ENCODE results near the gene NCOA4. TPM values are rescaled to one million over a fixed set of nuclear protein-coding genes. Genes with fewer than 3 reads are reported as not detected.

Gene NCOA4
- total and polyA plus RNA-seq, 2 of the 8 experiments (the other 6 are each of a cell fraction or from before 2014, with no cell fraction given) = 28.9 to 65.2 TPM

DNA sequence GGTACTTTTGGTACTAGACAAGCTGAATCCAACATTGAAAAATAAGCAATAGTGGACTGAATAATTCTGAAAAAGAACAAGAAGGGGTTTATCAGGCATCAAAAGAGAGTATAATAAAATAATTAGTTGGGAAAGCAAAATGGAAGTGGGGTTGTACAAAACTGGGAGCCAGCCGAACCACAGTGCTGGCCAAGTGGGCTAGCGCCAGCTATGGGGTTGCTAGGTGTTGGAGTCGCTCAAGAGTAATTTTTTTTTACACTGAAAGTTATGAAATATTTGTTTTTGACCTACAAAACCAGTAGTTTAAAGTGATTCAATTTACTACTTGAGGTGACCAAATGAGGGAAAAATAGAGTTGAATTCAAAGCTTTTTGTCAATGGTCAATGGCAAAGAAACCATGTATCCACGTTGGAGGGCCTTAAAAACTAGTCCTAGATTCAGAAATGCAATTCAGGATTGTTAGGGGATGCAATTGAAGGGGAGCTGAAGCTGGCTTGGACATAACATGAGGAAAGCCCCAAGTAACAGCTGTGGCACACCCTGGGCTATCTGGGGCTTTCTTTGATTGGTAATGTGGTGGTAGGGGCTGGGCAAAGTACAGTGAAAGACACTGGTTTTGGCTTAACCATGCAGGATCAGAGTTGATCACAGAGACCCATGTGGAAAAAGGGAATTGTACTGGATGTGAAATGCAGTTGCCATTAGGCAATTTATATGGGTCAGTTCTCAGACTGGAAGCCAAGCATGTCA, 43.9 kb upstream of the NCOA4 start:
- Histone ChIP-seq H3K27me3 (replicated peaks in 1 of 4; ENCODE audit: control insufficient read depth in 3 of 4, extremely low read depth in 1 of 4, insufficient read depth in 3 of 4, low read length in 3 of 4) (no peaks in the 10 kb centered on the region), H3K4me3 (ENCODE audit: extremely low read depth in 1 of 4, insufficient read depth in 2 of 4, low read depth in 3 of 4, low read length in 4 of 4) (no peak overlapping the region), H3K4ac (replicated peaks; ENCODE audit: insufficient read length, low read depth, low read length) (no peak overlapping the region), H2BK15ac (ENCODE audit: low read length) (no peak overlapping the region), H3K4me2 (ENCODE audit: insufficient read depth in 1 of 2, low read depth in 2 of 2, low read length in 2 of 2) (no peak overlapping the region), H4K8ac (ENCODE audit: extremely low read depth, insufficient read depth, low read length) (no peak overlapping the region; the same call in 1 of the 2 replicates), H3K56ac (replicated peaks; ENCODE audit: insufficient read length, low read depth, low read length) (no peak overlapping the region), H3K23ac (ENCODE audit: insufficient read length) (no peak overlapping the region), H3K14ac (ENCODE audit: insufficient read length) (no peak overlapping the region), H3K79me1 (ENCODE audit: low read depth, low read length) (no peaks in the 10 kb centered on the region), H3K23me2 (ENCODE audit: low read depth, low read length) (no peaks in the 10 kb centered on the region), H3K18ac (ENCODE audit: extremely low read depth, low read length) (no peak overlapping the region), H2BK12ac (ENCODE audit: low read depth, low read length) (no peak overlapping the region), H4K91ac (replicated peaks; ENCODE audit: insufficient read length, low read length) (no peak overlapping the region), H2AK5ac (ENCODE audit: low read depth, low read length) (no peak overlapping the region), H3K9ac (replicated peaks in 1 of 4; ENCODE audit: extremely low read depth in 1 of 4, low read depth in 3 of 4, low read length in 3 of 4) (no peak overlapping the region), H2BK5ac (ENCODE audit: low read depth, low read length) (no peak overlapping the region), H4K20me1 (replicated peaks in 1 of 2; ENCODE audit: control insufficient read depth in 1 of 2, insufficient read depth in 2 of 2, low read length in 2 of 2) (no peaks in the 10 kb centered on the region), H2BK20ac (ENCODE audit: low read length) (no peak overlapping the region), H3K36me3 (ENCODE audit: control insufficient read depth in 2 of 4, insufficient read depth in 4 of 4, low read length in 3 of 4) (no peaks in the 10 kb centered on the region), H4K5ac (ENCODE audit: insufficient read length, low read depth, low read length) (no peak overlapping the region), H3K9me3 (ENCODE audit: insufficient read depth in 2 of 2, low read depth in 1 of 2, low read length in 1 of 2) (no peaks in the 10 kb centered on the region), H2AFZ (ENCODE audit: low read length) (no peak overlapping the region), H3K79me2 (ENCODE audit: control insufficient read depth in 1 of 2, insufficient read depth in 2 of 2, low read length in 2 of 2) (no peaks in the 10 kb centered on the region), H3K4me1 (replicated peaks in 1 of 4; ENCODE audit: control insufficient read depth in 3 of 4, insufficient read depth in 4 of 4, low read length in 3 of 4) (peaks cover 0 to 3% (median 0%) of the 10 kb centered on the region in 4 experiments; a peak in 1 of 7 replicates), H2BK120ac (replicated peaks; ENCODE audit: low read depth, low read length) (no peak overlapping the region), H3K27ac (ENCODE audit: low read depth, low read length) (no peak overlapping the region)
- WGBS, 2 experiments (ENCODE audit: extremely low coverage in 1 of 2, insufficient coverage in 1 of 2, insufficient read length in 1 of 2, insufficient replicate concordance in 2 of 2, low coverage in 1 of 2, low lambda C conversion rate in 2 of 2, missing lambda C conversion rate in 1 of 2) = 66% methylated on average over 4 of the region's 4 CpGs; no CpG with 5 or more reads in 1 of the 2 experiments
- CTCF ChIA-PET (ENCODE audit: partially characterized antibody) = no interaction called here
- TF ChIP-seq CHD1 (IDR thresholded peaks at IDR 0.05; ENCODE audit: low read depth, low read length) = no peak
- no peak for TF ChIP-seq EP300 (IDR thresholded peaks at IDR 0.05; ENCODE audit: borderline replicate concordance in 1 of 2, low read depth in 2 of 2, low read length in 2 of 2)
- TF ChIP-seq CHD2 (IDR thresholded peaks at IDR 0.05; ENCODE audit: low read length) = no peak
- no peak for TF ChIP-seq BACH1 (IDR thresholded peaks at IDR 0.05; ENCODE audit: low read length)
- no peak for TF ChIP-seq JUND (IDR thresholded peaks at IDR 0.05; ENCODE audit: low read length)
- no peak for TF ChIP-seq KDM4A (IDR thresholded peaks at IDR 0.05; ENCODE audit: low read depth, low read length, severe bottlenecking)
- no peak for TF ChIP-seq SAP30 (IDR thresholded peaks at IDR 0.05; ENCODE audit: insufficient read depth, insufficient replicate concordance, low read length)
- TF ChIP-seq EZH2 (IDR thresholded peaks at IDR 0.05; ENCODE audit: low read depth, low read length, severe bottlenecking) = no peak
- no peak for TF ChIP-seq TCF12 (IDR thresholded peaks at IDR 0.05; ENCODE audit: low read depth, low read length)
- TF ChIP-seq NANOG (IDR thresholded peaks at IDR 0.05; ENCODE audit: insufficient read depth, low read depth, low read length, poor library complexity, severe bottlenecking) = no peak
- TF ChIP-seq SP1 (IDR thresholded peaks at IDR 0.05; ENCODE audit: low read depth, low read length) = no peak
- TF ChIP-seq KDM1A (IDR thresholded peaks at IDR 0.05; ENCODE audit: borderline replicate concordance, low read length) = no peak
- TF ChIP-seq GABPA (IDR thresholded peaks at IDR 0.05; ENCODE audit: borderline replicate concordance, insufficient read depth, low read length) = no peak
- FAIRE-seq (no peak), DNase-seq (ENCODE audit: low read depth in 1 of 2, low spot score in 2 of 2) (no peak)
- POLR2A ChIA-PET (ENCODE audit: partially characterized antibody) = no interaction called here
